Measurements from ENCODE around the gene ASB16.

DNA sequence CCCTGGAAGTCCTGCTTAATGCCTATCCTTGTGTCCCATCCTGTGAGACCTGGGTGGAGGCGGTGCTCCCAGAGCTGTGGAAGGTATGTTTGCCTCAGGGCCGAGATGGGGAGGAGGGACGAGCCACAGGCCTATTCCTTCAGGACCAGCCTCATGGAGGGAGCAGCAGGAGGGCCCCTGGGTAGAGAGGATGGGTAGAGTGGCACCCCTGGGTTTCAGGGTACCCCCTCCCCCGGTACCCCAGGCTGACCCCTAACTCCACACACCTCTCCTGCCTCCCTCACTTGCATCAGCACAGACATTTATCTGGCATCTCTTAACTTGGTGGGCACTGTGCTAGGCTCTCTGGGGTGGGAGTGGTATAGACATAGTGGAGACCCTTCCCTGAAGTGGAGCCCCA is 7.1 kb downstream of the ASB16 start:
- TF ChIP-seq POLR2AphosphoS5 (IDR thresholded peaks at IDR 0.05; ENCODE audit: low read depth, low read length) (no peak), TAF1 (IDR thresholded peaks at IDR 0.05; ENCODE audit: borderline replicate concordance, low read depth, low read length) (no peak), POLR2A (IDR thresholded peaks at IDR 0.05; ENCODE audit: low read depth, low read length) (no peak)
